Bronchial smooth muscle cell (primary cell): ENCODE results near the gene CTSS. TPM values are rescaled to one million over a fixed set of nuclear protein-coding genes. Genes with fewer than 3 reads are reported as not detected.

Source experiments
- total RNA-seq: library from RNA; depleted of rRNA; stranded (reverse); fragments of >200 nt; gene quantifications from 2 replicates; pipeline ENCODE4 v1.2.1, GENCODE V29; 2014

CTSS gene
- total RNA-seq = 4.0 and 9.0 TPM in 2 replicates

DNA sequence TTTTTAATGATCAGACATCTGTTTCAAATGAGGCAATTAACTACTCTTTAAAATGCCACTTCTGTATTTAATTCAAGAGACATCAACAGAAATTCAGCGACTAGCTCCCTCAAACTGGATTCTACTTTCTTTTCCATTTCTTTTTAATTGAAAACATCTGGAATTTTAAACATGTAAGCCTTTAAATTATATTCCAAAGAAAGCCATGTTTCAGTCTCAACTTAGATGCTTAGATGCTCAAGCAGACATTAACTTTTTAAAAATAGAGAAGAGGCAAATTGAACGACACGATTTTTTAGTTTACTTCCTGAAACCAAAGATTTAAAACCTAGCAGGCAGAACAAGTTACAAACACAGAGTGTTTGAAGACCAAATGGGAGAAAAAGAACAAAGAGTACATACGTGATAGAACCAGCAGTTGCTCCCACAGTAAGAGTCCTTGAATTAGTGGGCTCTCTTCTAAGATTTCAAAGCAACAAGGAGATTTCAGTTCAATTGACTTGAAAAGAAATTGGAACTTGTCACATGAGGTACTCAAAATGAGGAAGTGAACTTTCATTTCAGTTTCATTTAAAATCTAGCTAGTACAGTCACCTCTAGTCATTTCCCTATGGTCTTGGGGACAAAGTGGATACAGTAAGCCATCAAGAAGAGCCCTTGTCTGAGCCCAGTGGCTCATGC is at the start of gene CTSS:
Gene CTSS, minus strand, starts transcription at position 483 of the 681 bp plus-strand sequence. CDS start 1,015 bp downstream, outside the sequence.

DNA sequence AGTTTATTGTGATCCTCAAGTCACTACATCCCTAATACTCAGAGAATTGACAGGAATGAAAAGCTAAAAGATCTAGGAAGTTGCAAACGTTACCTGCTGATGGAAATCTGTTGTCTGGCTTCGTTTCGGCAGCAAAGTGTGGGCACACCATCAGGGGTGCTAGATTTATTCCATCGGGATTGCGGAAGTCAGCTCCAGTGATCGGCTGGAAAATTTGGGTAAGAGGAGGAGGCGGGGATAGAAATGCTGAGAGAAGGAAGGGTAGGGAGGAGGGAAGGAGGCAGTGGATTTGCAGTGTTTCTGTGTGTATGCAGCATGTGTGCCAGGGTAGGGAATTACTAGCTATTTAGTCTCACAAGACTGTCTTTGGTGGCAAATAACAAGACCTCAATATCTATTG is 42.5 kb upstream of the CTSS start, which contains the start of gene CTSK:
Gene CTSK, minus strand, starts transcription at position 140 of the 400 bp plus-strand sequence. CDS start 1,455 bp downstream, outside the sequence.

DNA sequence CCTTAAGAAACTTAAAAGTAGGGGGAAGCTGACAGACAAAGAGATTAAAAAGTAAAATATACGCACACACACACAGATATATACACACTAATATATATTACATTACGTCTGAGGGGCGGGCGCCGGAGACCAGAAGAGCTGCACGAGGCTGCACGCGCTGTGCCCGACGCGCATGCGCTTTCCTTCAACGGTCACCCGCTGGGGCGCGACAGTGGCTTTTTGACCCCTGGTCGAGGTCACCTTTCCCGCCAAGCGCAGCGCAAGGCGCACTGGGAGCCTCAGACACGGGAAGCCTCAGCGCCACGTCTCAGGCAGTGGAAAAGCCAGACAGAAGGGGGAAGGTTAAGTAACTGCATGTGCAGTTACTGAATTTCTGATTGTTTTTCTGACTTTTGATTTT is 44.9 kb downstream of the CTSS start, which contains the start of gene HORMAD1:
Gene HORMAD1, minus strand, starts transcription at position 193 of the 400 bp plus-strand sequence. CDS start 1,390 bp downstream, outside the sequence.

DNA sequence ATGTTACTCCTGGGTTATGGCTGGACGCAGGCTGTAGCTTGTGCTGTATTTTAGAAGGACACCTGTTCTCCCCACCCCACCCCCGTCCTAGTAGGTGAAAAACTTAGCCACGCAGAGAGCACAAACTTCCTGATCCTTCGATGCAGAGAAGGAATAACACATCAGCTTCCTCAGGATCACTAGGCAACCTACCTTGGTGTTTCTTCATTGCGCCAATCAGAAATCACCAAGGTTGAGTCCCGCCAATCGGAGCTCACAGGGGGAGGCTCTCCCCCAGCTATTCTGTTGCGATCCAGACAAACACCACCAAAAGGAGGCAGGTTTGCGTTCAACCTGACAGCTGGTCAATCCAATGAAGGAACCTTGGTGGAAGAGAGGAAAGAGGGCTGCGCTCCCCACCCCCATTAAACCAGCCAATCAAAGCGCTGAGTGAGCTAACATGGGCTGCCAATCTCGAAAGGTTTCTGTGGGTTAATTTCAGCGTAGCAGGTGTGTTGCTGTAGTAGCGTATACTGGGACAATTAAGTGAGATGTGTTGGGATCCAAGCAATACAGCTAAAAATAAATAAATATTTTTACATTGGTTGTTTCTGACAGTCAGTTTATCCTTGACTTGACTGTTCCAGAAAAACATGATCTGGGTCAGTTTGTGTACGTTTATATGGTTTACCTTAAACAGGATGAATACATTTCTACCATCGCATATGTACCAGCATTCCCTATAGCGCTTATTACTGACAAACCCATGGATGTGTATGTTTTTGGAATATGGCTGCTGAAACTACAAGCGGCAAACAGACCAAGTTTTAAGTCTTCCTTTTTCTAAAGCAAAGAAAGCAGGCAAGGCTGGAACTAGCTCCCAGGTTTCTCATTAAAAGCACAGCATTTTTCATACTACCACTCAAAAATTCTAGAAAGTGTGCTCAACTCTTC is 68.3 kb downstream of the CTSS start, which contains the start of gene GOLPH3L:
Gene GOLPH3L, minus strand, starts transcription at position 160 of the 933 bp plus-strand sequence. CDS start 2,316 bp downstream, outside the sequence.

Other genes starting within 250 kb of the CTSS start
- 14.0 and 16.7 TPM in 2 replicates for gene ADAMTSL4, start 216.4 kb downstream of the CTSS start, total RNA-seq
- gene MCL1, start 186.2 kb downstream of the CTSS start, total RNA-seq = 137 and 189 TPM in 2 replicates
- 34.5 and 58.9 TPM in 2 replicates for gene ENSA, start 136.2 kb downstream of the CTSS start, total RNA-seq
- gene GOLPH3L, start 68.6 kb downstream of the CTSS start, total RNA-seq = 6.5 and 11.7 TPM in 2 replicates
- 0.16 TPM in 1 of 2 replicates, not detected in the other for gene HORMAD1, start 44.9 kb downstream of the CTSS start, total RNA-seq
- 176 and 280 TPM in 2 replicates for gene CTSK, start 42.5 kb upstream of the CTSS start, total RNA-seq
- gene ARNT, start 110.8 kb upstream of the CTSS start, total RNA-seq = 32.4 and 33.3 TPM in 2 replicates
- gene CTXND2, start 121.4 kb upstream of the CTSS start, total RNA-seq = 0.16 TPM in 1 of 2 replicates, not detected in the other
- 25.7 and 33.0 TPM in 2 replicates for gene SETDB1, start 160.6 kb upstream of the CTSS start, total RNA-seq
- 86.2 and 93.6 TPM in 2 replicates for gene CERS2, start 209.1 kb upstream of the CTSS start, total RNA-seq
- 0.63 TPM in 1 of 2 replicates, not detected in the other for gene ANXA9, start 216.5 kb upstream of the CTSS start, total RNA-seq
- gene MINDY1, start 241.1 kb upstream of the CTSS start, total RNA-seq = 11.3 and 21.5 TPM in 2 replicates
- 3.2 and 5.5 TPM in 2 replicates for gene PRUNE1, start 242.7 kb upstream of the CTSS start, total RNA-seq